SIG-M5 (cell line): ENCODE measurements around the gene SPNS3.

Experiments used
- DNase-seq: peaks from one replicate; lab custom pipeline; 2025; lab: John Stamatoyannopoulos, UW

Gene SPNS3

DNA sequence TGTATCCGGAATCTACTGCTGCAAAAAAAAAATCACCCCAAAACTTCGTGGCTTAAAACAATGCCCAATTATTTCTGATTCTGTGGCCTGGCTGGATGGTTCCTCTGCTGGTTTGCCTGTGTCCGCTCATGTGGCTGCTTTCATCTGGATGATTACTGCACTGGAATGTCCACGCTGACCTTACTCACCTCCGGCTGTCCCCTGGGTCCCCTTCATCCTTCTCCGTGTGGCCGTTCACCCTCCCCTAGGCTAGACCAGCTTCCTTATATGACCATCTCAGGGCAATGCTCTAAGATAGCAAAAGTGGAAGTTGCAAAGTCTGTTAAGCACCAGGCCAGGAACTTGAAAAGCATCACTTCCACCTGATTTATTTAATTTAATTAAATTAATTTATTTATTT lies 33.5 kb downstream of the SPNS3 start:
- DNase-seq = no peak

GRCh38 chr17:4469552-4469951 lies 35.8 kb downstream of the SPNS3 start:
- no peak for DNase-seq

DNA sequence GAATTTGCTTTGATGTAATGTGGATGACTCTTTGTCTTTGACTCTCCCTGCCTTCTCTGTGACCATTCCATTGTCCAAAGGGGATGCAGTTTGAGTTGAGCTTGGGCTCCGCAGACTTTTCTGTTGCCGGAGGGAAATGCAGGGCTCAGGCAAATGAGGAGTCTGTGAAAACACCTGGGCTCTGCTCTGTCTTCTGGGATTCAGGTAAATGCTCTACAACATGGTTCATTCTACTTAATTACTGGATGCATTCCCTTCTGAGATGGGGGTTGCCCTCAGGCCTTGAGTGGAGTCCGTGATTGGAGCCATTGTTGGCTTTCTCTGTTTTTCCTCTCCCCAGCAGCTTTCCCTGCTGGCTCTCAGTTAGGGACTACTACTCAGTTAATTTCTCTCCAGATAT lies 38.5 kb downstream of the SPNS3 start:
- no peak for DNase-seq

DNA sequence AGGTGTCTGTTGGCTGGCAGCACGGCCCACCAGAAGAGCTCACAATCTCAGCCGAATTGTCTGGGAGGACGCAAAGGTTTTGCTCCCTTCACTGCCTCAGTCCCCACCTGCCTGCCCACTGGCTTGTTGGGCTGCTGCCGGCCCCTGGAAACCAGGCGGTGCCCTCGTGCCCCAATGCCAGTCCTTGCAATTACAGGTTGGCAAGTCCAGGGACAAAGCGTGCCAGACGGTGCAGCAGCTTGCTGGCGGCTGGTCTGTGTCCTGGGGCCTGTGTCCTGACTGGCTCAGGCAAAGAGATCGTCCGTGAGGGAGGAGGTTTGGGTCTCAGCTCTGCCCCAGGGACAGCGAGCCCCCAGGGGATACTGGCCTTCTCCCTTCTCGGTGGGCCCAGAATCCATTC lies 40.4 kb downstream of the SPNS3 start:
- no peak for DNase-seq

DNA sequence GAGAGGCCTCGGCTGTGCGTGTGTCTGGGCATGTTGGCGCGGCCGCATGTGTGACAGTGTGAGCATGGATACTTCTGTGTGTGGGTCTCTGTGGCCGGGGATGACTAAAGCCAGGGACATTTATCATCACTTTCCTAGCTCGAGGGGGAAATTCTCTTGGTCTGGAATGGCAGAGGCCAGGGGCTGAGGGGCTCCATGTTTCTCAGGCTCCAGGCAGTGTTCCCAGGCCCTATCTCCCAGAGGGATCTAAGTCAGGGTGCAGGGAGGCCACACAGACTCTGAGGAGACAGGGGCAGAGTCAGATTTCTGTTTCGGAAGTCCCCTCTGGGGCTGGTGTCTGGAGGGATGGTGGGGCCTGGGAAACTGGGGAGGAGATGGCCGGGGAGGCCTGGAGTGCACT lies 41.3 kb downstream of the SPNS3 start:
- DNase-seq = no peak

GRCh38 chr17:4475463-4475862 lies 41.7 kb downstream of the SPNS3 start:
- DNase-seq = no peak

DNA sequence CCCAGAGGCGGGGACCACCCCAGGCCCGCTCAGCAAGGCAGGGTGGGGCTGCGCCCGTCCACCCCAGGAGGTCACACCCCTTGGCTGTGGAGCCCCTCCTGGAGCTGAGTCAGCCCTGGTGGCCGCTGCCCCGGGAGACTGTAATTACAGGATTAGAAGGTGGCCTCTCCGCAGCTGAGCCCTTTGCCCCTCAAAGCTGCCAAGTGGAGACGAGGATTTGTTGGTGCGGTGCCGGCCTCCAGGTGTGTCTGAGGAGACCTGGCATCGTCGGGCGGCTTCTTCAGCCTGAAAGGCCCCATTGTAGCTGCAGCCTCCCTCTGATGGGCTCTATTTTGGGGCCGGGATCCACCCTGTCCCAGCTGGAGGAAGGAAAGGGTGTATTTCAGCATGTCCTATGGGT lies 42.3 kb downstream of the SPNS3 start:
- no peak for DNase-seq

GRCh38 chr17:4476511-4477070 lies 42.9 kb downstream of the SPNS3 start:
- DNase-seq = no peak

DNA sequence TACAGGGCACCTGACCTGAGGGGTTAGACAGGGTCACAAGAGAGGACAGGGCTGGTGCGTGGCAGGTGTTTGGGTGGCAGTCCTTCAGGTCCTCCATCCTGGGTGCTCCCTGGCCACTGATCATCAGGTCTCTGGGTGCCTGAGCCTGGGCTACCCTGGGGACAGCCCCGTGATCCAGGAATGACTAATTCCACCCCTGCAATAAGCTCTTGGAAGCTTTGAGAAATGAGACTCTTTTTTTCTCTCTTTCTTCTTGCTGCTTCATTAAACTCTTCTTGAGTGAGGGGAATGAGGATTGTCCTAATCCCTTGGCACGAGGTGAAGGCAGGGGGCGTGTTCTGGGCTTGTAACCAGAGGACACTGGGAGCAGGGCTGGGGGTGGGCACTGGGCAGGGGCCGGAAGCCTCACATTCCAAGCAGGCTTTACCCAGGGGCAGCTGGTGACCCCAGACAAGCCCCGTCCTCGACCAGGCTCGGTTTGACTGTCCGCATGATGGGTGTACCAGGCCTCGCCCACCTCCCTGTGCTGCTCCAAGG lies 43.6 kb downstream of the SPNS3 start:
- DNase-seq = no peak

DNA sequence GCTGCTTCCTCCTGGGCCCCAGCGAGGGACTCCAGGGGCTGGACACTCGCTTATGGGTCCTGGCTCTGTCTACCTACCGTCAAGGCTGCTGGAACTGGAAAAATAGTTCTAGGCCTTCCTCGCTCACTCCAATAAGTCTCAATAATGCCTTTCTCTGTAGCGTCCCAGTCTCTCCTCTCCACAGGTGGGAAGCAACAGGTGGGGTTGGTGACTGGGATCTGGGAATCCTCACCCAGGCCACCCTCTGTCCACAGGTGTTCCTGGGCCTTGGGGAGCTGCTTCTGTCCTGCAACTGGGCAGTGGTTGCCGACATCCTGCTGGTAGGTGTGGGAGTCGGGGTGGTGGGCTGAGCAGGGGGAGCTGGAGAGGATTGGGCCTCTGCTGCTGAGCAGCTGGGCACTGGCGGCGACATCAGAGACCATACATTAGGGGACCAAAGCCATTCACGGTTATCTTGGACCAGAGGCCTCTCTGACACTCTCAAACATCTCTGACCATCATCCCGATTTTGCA lies 44.6 kb downstream of the SPNS3 start:
- DNase-seq = no peak

DNA sequence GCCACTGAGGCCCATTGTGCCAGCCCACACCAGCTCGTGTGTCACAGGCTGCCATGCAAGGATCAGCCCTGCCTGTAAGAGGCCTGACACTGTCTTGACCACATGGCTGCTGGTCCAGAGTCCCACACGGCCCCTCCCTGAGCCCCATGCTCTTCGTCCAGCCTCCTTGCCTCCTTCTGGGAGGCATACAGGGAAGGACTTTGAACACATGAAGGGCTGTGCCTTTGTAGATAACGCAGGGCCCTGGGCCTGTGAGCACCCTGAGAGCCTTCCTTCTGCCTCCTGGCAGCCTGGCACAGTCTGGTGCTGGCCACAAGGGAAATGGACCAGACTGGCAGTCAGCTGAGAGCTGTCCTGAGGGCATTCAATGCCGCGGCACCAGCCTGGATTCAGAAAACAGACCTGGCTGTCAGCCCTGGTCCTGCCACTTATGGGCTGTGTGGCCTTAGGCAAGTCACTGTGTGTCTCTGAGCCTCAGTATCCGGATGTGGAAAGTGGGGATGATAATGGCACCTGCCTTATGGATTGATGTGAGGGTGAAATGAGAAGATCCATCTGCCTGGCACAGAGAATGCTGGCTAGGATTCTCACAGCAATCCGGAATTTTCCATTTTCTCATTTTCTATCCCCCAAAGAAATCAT lies 45.7 kb downstream of the SPNS3 start:
- no peak for DNase-seq

DNA sequence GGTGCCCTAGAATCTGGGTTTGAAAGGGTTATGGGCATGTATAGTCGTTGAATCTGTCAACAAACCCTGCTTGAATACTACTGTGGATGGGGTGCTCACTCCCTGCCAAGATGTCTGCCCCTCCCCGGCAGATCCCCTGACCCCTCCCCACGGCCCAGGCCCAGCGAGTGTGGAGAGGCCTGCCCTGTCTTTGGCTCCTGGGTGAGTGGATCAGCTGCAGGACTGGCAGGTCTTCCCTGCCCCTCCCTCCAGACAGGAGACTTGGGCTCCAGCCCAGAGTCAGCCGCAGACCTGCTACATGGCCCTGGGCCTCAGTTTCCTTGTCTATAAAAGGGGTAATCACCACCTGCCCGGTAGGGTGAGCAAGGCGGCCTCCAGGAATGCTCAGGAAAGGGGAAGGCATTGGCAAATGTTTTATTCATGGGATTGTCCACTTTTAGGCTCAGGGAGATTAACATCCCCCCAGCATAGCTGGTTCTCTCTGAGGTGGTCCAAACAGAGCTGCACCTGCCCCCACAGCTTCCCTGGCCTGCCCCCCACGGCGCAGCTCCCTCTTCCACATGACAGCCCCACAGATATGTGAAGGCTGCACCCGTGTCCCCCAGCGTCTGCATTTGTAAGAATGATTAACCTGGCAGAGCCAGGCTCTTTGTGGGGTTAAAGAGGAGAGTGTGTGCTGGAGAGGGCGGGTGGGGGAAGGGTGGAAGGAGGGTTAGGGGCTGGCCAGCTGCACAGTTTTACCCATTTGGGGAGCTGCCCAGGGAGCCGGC lies 46.4 kb downstream of the SPNS3 start:
- DNase-seq = no peak

DNA sequence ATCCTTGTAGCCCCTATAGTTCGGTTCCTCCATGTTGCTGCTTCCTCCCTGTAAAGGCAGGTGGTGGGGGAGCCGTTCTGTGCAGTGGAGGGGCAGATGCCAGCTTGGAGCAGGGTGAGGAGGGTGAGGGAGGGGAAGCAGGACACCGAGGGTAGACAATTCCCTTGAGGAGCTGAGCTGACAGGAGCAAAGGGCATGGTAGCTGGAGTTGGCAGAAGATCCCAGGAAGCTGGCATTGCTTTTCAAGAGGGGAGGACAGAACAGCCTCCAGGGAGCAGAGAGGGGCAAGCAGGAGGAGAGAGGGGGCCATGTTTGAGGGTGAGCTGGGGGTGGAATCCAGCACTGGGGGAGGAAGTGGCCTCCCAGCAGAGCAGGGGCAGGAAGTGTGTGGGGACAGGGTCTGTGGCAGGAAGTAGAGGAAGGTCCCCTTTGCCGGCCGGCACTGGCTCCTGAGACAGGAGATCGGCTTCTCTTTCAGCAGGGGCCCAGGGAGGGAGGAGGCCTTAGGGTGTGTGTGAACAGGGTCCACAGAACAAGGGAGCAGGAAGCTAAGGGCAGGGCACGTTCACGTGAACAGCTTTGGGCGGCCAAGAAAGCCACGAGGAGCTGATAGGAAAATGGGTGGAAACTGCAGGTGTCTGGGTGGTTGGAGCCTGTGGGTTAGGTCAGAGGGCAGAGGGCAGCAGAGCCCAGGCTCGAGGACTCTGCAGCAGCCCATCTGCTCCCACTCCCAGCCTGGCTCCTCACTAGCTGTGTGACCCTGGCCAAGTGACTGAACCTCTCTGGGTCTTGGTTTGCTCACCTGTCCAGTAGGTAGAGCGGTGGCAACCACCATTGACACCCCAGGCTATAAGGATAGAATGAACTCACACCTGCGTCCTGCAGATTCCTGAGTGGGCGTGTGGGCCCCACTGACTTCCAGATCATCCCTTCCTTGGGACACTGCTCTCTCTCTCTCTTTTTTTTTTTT lies 47.5 kb downstream of the SPNS3 start:
- no peak for DNase-seq

GRCh38 chr17:4482338-4483011 lies 48.7 kb downstream of the SPNS3 start:
- DNase-seq = no peak

- no peak for DNase-seq
Observed at GRCh38 chr17:4483012-4483840, 49.5 kb downstream of the SPNS3 start.

GRCh38 chr17:4485676-4486646 lies 52.2 kb downstream of the SPNS3 start:
- DNase-seq = no peak

DNA sequence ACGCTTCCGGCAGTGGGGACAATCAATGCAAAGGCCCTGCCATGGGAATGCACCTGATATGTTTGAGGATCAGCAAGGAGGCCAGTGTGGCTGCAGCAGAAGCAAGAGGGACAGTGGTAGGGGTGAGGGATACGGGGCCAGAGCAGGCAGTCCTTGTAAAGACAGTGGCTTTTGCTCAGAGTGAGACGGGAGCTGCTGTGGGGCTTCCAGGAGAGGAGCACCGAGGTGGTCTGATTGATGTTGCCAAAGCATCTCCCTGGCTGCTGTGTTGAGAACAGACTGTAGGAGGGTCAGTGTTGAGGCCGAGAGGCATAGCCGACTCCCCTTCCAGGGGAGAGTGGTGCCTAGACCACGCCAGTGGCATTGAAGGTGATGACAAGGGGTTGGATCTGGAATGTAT lies 53.6 kb downstream of the SPNS3 start:
- DNase-seq = no peak

DNA sequence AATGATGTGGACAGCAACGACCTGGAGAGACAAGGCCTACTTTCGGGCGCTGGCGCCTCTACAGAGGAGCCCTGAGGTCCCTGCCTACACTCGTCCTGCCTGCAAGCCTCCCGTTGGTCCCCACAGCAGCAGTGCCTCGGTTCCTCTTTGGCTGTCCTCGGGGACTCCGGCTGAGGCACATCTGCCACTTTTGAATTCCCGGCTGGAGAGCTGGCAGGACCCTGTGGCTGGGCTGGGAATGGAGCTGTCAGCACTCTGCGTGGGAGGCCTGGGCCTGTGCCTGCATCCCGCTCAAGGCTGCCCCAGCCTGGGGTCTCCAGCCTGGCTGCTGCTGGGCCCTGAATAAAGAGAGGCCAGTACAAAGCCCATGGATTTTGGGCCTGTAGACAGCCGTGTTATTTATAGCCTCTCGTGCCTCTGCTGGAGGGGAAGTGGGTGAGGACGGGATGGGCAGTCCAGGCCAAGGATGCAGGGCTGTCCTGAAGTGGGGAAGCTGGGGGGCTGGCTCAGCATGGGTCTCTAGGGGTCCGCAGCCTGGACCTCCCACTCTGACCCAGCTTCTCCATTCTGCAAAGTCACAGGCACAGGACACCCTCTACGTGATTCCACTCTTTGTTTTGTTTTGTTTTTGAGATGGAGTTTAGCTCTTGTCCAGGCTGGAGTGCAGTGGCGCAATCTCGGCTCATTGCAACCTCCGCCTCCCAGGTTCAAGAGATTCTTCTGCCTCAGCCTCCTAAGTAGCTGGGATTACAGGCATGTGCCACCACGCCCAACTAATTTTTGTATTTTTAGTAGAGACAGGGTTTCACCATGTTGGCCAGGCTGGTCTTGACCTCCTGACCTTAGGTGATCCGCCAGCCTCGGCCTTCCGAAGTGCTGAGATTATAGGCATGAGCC lies 54.3 kb downstream of the SPNS3 start:
- no peak for DNase-seq
